OCI-LY1 (cell line): Measurements from ENCODE around the gene PCBP3.

Experiments used
- H2AFZ ChIP-seq: fragments of 200-600 bp; sonication (generic), shearing (Covaris generic); 2 replicates; pipeline ENCODE4 v1.6.0; 2014; ENCODE audit warnings: antibody characterized with exemption, mild to moderate bottlenecking, low read length
- H3F3A ChIP-seq: fragments of 200-600 bp; sonication (generic), shearing (Covaris generic); 2 replicates; pipeline ENCODE4 v1.6.0; 2014; ENCODE audit warnings: mild to moderate bottlenecking, antibody characterized with exemption, low read length, moderate library complexity; ENCODE audit not compliant: insufficient read depth
- H3K27ac ChIP-seq: fragments of 200-600 bp; sonication (generic); 2 replicates; pipeline ENCODE4 v1.5.1; 2014; ENCODE audit warnings: low read length, mixed run types, mild to moderate bottlenecking, low read depth; ENCODE audit not compliant: poor library complexity, severe bottlenecking
- H3K27me3 ChIP-seq: fragments of 200-600 bp; sonication (generic); 2 replicates; pipeline ENCODE4 v1.6.0; 2014; ENCODE audit warnings: antibody characterized with exemption, mild to moderate bottlenecking, low read length, moderate library complexity; ENCODE audit not compliant: insufficient read depth
- H3K36me3 ChIP-seq: fragments of 200-600 bp; sonication (generic); 2 replicates; pipeline ENCODE4 v1.6.1; 2014; ENCODE audit warnings: mild to moderate bottlenecking, antibody characterized with exemption, low read length, moderate library complexity, mixed read lengths; ENCODE audit not compliant: insufficient read depth
- H3K4me1 ChIP-seq: fragments of 200-600 bp; sonication (generic); 2 replicates; pipeline ENCODE4 v1.5.1; 2014; ENCODE audit warnings: mild to moderate bottlenecking, low read length, moderate library complexity; ENCODE audit not compliant: insufficient read depth, severe bottlenecking
- H3K4me2 ChIP-seq: fragments of 200-600 bp; sonication (generic), shearing (Covaris generic); 2 replicates; pipeline ENCODE4 v1.6.1; 2014; ENCODE audit warnings: low read length
- H3K4me3 ChIP-seq: fragments of 200-600 bp; sonication (generic); 2 replicates; pipeline ENCODE4 v1.5.1; 2014; ENCODE audit warnings: low read length, low read depth, mild to moderate bottlenecking, mixed read lengths; ENCODE audit not compliant: poor library complexity, severe bottlenecking
- H3K79me2 ChIP-seq: fragments of 200-600 bp; shearing (Covaris generic); 2 replicates; pipeline ENCODE4 v1.6.1; 2016; ENCODE audit warnings: mixed run types, low read length, mixed read lengths; ENCODE audit not compliant: insufficient read depth
- H3K9ac ChIP-seq: fragments of 200-600 bp; sonication (generic), shearing (Covaris generic); 2 replicates; pipeline ENCODE4 v1.6.1; 2014; ENCODE audit warnings: mild to moderate bottlenecking, low read length, mixed read lengths
- H3K9me2 ChIP-seq: fragments of 200-600 bp; sonication (generic), shearing (Covaris generic); 2 replicates; pipeline ENCODE4 v1.6.1; 2014; ENCODE audit warnings: low read depth, mild to moderate bottlenecking, low read length, mixed read lengths
- H3K9me3 ChIP-seq: fragments of 200-600 bp; shearing (Covaris generic); 2 replicates; pipeline ENCODE4 v1.6.1; 2014; ENCODE audit warnings: low read length, mixed read lengths
- H4K20me1 ChIP-seq: fragments of 200-600 bp; sonication (generic), shearing (Covaris generic); 2 replicates; pipeline ENCODE4 v1.6.0; 2016; ENCODE audit warnings: mild to moderate bottlenecking, low read length; ENCODE audit not compliant: insufficient read depth
- CTCF ChIP-seq: fragments of 200-600 bp; sonication (generic), shearing (Covaris generic); IDR thresholded peaks from 2 replicates; pipeline ENCODE4 v1.5.1; 2017; ENCODE audit warnings: mild to moderate bottlenecking, antibody characterized with exemption, low read length, moderate library complexity, mixed read lengths
- EZH2 ChIP-seq: fragments of 200-600 bp; sonication (generic), shearing (Covaris generic); IDR thresholded peaks from 2 replicates; pipeline ENCODE4 v1.8.0; 2017; ENCODE audit warnings: borderline replicate concordance, mixed run types, mild to moderate bottlenecking, antibody characterized with exemption, low read length, moderate library complexity, mixed read lengths

PCBP3 gene

GRCh38 chr21:45861156-45861870, 217.8 kb downstream of the PCBP3 start:
- Histone ChIP-seq H4K20me1 (no peaks in the 10 kb centered on the region), H2AFZ (no peak overlapping the region)

GRCh38 chr21:45862543-45863207, 219.2 kb downstream of the PCBP3 start:
- Histone ChIP-seq H3K27ac (no peak overlapping the region), H3K4me2 (no peak overlapping the region), H3K9me3 (no peaks in the 10 kb centered on the region)

More at GRCh38 chr21:45861156-45861870, 217.8 kb downstream of the PCBP3 start:
- Histone ChIP-seq H3K27me3 (peaks cover 6% of the 10 kb centered on the region), H3K9me2 (no peaks in the 10 kb centered on the region), H3K79me2 (no peaks in the 10 kb centered on the region), H3K4me1 (no peaks in the 10 kb centered on the region), H3K4me3 (no peak overlapping the region), H3K36me3 (no peaks in the 10 kb centered on the region), H3K27ac (no peak overlapping the region), H3K9me3 (no peaks in the 10 kb centered on the region), H3K4me2 (no peak overlapping the region), H3F3A (no peaks in the 10 kb centered on the region), H3K9ac (no peak overlapping the region)
- TF ChIP-seq CTCF (no peak), EZH2 (no peak)

GRCh38 chr21:45863267-45863666, 219.7 kb downstream of the PCBP3 start:
- Histone ChIP-seq H3K4me3 (no peak overlapping the region), H3K9ac (no peak overlapping the region), H2AFZ (no peak overlapping the region), H3K9me3 (no peaks in the 10 kb centered on the region), H3K4me2 (no peak overlapping the region), H3K9me2 (no peaks in the 10 kb centered on the region), H3K27me3 (peaks cover 6% of the 10 kb centered on the region), H3K4me1 (no peaks in the 10 kb centered on the region), H3K79me2 (no peaks in the 10 kb centered on the region), H3K27ac (no peak overlapping the region), H3F3A (no peaks in the 10 kb centered on the region), H4K20me1 (no peaks in the 10 kb centered on the region), H3K36me3 (no peaks in the 10 kb centered on the region)
- TF ChIP-seq EZH2: no peak
- TF ChIP-seq CTCF: no peak

More at GRCh38 chr21:45862543-45863207, 219.2 kb downstream of the PCBP3 start:
- no peak overlapping the region for H3K9ac ChIP-seq
- no peak for TF ChIP-seq EZH2
- no peak for TF ChIP-seq CTCF
- H3K27me3 ChIP-seq: peaks cover 6% of the 10 kb centered on the region
- H2AFZ ChIP-seq: no peak overlapping the region
- H3F3A ChIP-seq: no peaks in the 10 kb centered on the region
- H4K20me1 ChIP-seq: no peaks in the 10 kb centered on the region
- no peaks in the 10 kb centered on the region for H3K79me2 ChIP-seq
- no peaks in the 10 kb centered on the region for H3K36me3 ChIP-seq
- H3K9me2 ChIP-seq: no peaks in the 10 kb centered on the region
- H3K4me1 ChIP-seq: no peaks in the 10 kb centered on the region
- no peak overlapping the region for H3K4me3 ChIP-seq
